ENCODE measurements around the gene SLC5A1.

The SLC5A1 gene

GRCh38 chr22:32052244-32052643, 9.2 kb downstream of the SLC5A1 start:
- no peak for DNase-seq

GRCh38 chr22:32052936-32053791, 10.1 kb downstream of the SLC5A1 start:
- DNase-seq: no peak

- no peak for DNase-seq
Observed at GRCh38 chr22:32055069-32055468, 12.0 kb downstream of the SLC5A1 start.

GRCh38 chr22:32058656-32059260, 15.7 kb downstream of the SLC5A1 start:
- DNase-seq: no peak

- DNase-seq: no peak
Observed at GRCh38 chr22:32059426-32059825, 16.4 kb downstream of the SLC5A1 start.

- no peak for DNase-seq
Observed at GRCh38 chr22:32063701-32064100, 20.6 kb downstream of the SLC5A1 start.

GRCh38 chr22:32066820-32067219, 23.8 kb downstream of the SLC5A1 start:
- no peak for DNase-seq

- DNase-seq: no peak
Observed at GRCh38 chr22:32067613-32068012, 24.6 kb downstream of the SLC5A1 start.

GRCh38 chr22:32069579-32070372, 26.7 kb downstream of the SLC5A1 start:
- DNase-seq: no peak

GRCh38 chr22:32073262-32073661, 30.2 kb downstream of the SLC5A1 start:
- DNase-seq: no peak

GRCh38 chr22:32073823-32074380, 30.8 kb downstream of the SLC5A1 start:
- no peak for DNase-seq

GRCh38 chr22:32075997-32076760, 33.1 kb downstream of the SLC5A1 start:
- DNase-seq: no peak

GRCh38 chr22:32076761-32077084, 33.7 kb downstream of the SLC5A1 start:
- DNase-seq: no peak

GRCh38 chr22:32077151-32077550, 34.1 kb downstream of the SLC5A1 start:
- DNase-seq: no peak

GRCh38 chr22:32079130-32080089, 36.3 kb downstream of the SLC5A1 start:
- DNase-seq: no peak

- DNase-seq: no peak
Observed at GRCh38 chr22:32080904-32081303, 37.8 kb downstream of the SLC5A1 start.

- DNase-seq: no peak
Observed at GRCh38 chr22:32082331-32082730, 39.3 kb downstream of the SLC5A1 start.

- DNase-seq: no peak
Observed at GRCh38 chr22:32083000-32083399, 39.9 kb downstream of the SLC5A1 start.

GRCh38 chr22:32083814-32084213, 40.8 kb downstream of the SLC5A1 start:
- DNase-seq: no peak

- no peak for DNase-seq
Observed at GRCh38 chr22:32088084-32088483, 45.0 kb downstream of the SLC5A1 start.

GRCh38 chr22:32097018-32097417, 54.0 kb downstream of the SLC5A1 start:
- DNase-seq: no peak
